Kidney epithelial cell (primary cell): Measurements from ENCODE around the gene CFAP299. TPM values are rescaled to one million over a fixed set of nuclear protein-coding genes. Genes with fewer than 3 reads are reported as not detected.

Experiments
- DNase-seq: peaks from one replicate; pipeline ENCODE4 v3.0.0-alpha.2; 2010; ENCODE audit warnings: low read depth
- H3K27me3 ChIP-seq: 2 replicates; pipeline ENCODE4 v1.6.0; 2011; ENCODE audit warnings: low read length; ENCODE audit not compliant: control insufficient read depth, insufficient read depth
- H3K36me3 ChIP-seq: 2 replicates; pipeline ENCODE4 v1.5.1; 2011; ENCODE audit warnings: low read length; ENCODE audit not compliant: control insufficient read depth, insufficient read depth
- H3K4me3 ChIP-seq: 2 replicates; pipeline ENCODE4 v1.5.1; 2011; ENCODE audit warnings: low read depth, mild to moderate bottlenecking, control low read depth, low read length
- total RNA-seq: library from RNA; depleted of rRNA; stranded (reverse); fragments of >200 nt; gene quantifications from 2 replicates; pipeline ENCODE4 v1.2.3, GENCODE V29; 2015
- TF ChIP-seq, protein P1 (sequence below): IDR thresholded peaks from 2 replicates; pipeline ENCODE4 v1.5.1; 2011; ENCODE audit warnings: mild to moderate bottlenecking, moderate library complexity, low read length, control low read depth, inconsistent platforms; ENCODE audit not compliant: insufficient read depth, poor library complexity, severe bottlenecking

Gene CFAP299
- total RNA-seq, 1 donor from 2014 or later: not detected

DNA sequence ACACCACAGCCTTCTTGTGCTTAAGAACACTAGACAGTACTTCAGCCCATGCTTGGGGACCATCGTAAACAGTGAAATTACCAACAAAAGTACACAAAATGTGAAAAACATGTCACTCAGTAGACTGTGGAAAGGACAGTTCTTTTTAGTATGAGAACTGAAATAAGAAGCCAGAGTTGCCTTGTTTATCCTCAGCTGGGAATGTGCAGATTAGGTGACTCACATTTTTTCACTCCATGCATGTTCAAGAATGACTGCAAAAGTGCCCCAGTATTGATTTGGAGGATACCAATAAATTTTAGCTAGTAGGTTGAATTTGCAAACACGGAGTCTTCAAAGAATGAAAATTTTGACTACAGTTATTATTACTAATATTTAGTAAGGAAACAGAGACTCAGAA, 671.9 kb downstream of the CFAP299 start:
- Histone ChIP-seq H3K36me3 (no peaks in the 10 kb centered on the region), H3K27me3 (no peaks in the 10 kb centered on the region), H3K4me3 (no peak overlapping the region)
- no peak for DNase-seq
- TF ChIP-seq, protein P1, sequence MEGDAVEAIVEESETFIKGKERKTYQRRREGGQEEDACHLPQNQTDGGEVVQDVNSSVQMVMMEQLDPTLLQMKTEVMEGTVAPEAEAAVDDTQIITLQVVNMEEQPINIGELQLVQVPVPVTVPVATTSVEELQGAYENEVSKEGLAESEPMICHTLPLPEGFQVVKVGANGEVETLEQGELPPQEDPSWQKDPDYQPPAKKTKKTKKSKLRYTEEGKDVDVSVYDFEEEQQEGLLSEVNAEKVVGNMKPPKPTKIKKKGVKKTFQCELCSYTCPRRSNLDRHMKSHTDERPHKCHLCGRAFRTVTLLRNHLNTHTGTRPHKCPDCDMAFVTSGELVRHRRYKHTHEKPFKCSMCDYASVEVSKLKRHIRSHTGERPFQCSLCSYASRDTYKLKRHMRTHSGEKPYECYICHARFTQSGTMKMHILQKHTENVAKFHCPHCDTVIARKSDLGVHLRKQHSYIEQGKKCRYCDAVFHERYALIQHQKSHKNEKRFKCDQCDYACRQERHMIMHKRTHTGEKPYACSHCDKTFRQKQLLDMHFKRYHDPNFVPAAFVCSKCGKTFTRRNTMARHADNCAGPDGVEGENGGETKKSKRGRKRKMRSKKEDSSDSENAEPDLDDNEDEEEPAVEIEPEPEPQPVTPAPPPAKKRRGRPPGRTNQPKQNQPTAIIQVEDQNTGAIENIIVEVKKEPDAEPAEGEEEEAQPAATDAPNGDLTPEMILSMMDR: no peak

Other genes with a start within 250 kb of the CFAP299 start
- 0.17 and 0.55 TPM in 2 replicates for gene PRDM8, start 138.2 kb upstream of the CFAP299 start, total RNA-seq
- gene FGF5, start 69.1 kb upstream of the CFAP299 start, total RNA-seq: 3.8 and 4.4 TPM in 2 replicates